Smooth muscle cell (in vitro differentiated cells): ENCODE results near the gene SMAD3. TPM values are rescaled to one million over a fixed set of nuclear protein-coding genes. Genes with fewer than 3 reads are reported as not detected.

Source experiments
- DNase-seq: peaks from one replicate; lab custom pipeline; 2025; ENCODE audit not compliant: unreplicated experiment; lab: John Stamatoyannopoulos, UW
- H2AFZ ChIP-seq: fragments of 200-600 bp; sonication (generic); 2 replicates; pipeline ENCODE4 v1.6.0; 2016; ENCODE audit warnings: antibody characterized with exemption, low read depth, mild to moderate bottlenecking
- H3F3A ChIP-seq: fragments of 200-600 bp; sonication (generic); 2 replicates; pipeline ENCODE4 v1.6.0; 2017; ENCODE audit warnings: antibody characterized with exemption, low read depth
- H3K27ac ChIP-seq: fragments of 200-600 bp; sonication (generic); 2 replicates; pipeline ENCODE4 v1.5.1; 2016; ENCODE audit warnings: low read depth, mild to moderate bottlenecking
- H3K27me3 ChIP-seq: fragments of 200-600 bp; sonication (generic); 2 replicates; pipeline ENCODE4 v1.6.1; 2016; ENCODE audit warnings: low read depth, mild to moderate bottlenecking
- H3K36me3 ChIP-seq: fragments of 200-600 bp; sonication (generic); 2 replicates; pipeline ENCODE4 v1.5.1; 2016; ENCODE audit warnings: low read depth
- H3K4me1 ChIP-seq: fragments of 200-600 bp; sonication (generic); 2 replicates; pipeline ENCODE4 v1.5.1; 2016; ENCODE audit warnings: low read depth
- H3K4me2 ChIP-seq: fragments of 200-600 bp; sonication (generic); 2 replicates; pipeline ENCODE4 v1.6.0; 2016; ENCODE audit warnings: mild to moderate bottlenecking
- H3K4me3 ChIP-seq: fragments of 200-600 bp; sonication (generic); 2 replicates; pipeline ENCODE4 v1.5.1; 2016; ENCODE audit warnings: mild to moderate bottlenecking
- H3K79me2 ChIP-seq: fragments of 200-600 bp; sonication (generic); 2 replicates; pipeline ENCODE4 v1.6.0; 2016; ENCODE audit warnings: low read depth, mild to moderate bottlenecking
- H3K9ac ChIP-seq: fragments of 200-600 bp; sonication (generic); 2 replicates; pipeline ENCODE4 v1.6.0; 2016; ENCODE audit warnings: low read depth
- H3K9me3 ChIP-seq: fragments of 200-600 bp; sonication (generic); replicated peaks from 2 replicates; pipeline ENCODE4 v1.5.1; 2016; ENCODE audit warnings: low read depth
- H4K20me1 ChIP-seq: fragments of 200-600 bp; sonication (generic); 2 replicates; pipeline ENCODE4 v1.6.0; 2016; ENCODE audit warnings: low read depth
- WGBS: methylation state at CpG from one replicate; pipeline ENCODE4 v1.1.7; 2016; ENCODE audit warnings: low lambda C conversion rate; 5-methylcytosine and 5-hydroxymethylcytosine counted together
- polyA plus RNA-seq: library from polyadenylated mRNA; unstranded; fragments of >200 nt; fragmentation: Nextera tagmentation; extraction: Ambion mirVana; gene quantifications from 2 replicates; pipeline ENCODE4 v1.2.1, GENCODE V29; 2016
- total RNA-seq: library from RNA; depleted of rRNA; stranded (reverse); fragments of >200 nt; gene quantifications from 2 replicates; pipeline ENCODE4 v1.2.3, GENCODE V29; 2014
- TF ChIP-seq, protein P1 (sequence below): fragments of 200-600 bp; sonication (generic); IDR thresholded peaks from 2 replicates; pipeline ENCODE4 v1.5.1; 2017; ENCODE audit warnings: borderline replicate concordance, mild to moderate bottlenecking, antibody characterized with exemption; ENCODE audit not compliant: insufficient read depth, poor library complexity, severe bottlenecking

Gene SMAD3
- total and polyA plus RNA-seq, 2 experiments from 2014 or later = 20.2 to 21.9 TPM

- no peak for DNase-seq
- no peaks in the 10 kb centered on the region for H3K9me3 ChIP-seq
- H3K4me2 ChIP-seq = no peak overlapping the region
- H3K36me3 ChIP-seq = no peaks in the 10 kb centered on the region
- H3K4me1 ChIP-seq = no peaks in the 10 kb centered on the region
- TF ChIP-seq, protein P1, sequence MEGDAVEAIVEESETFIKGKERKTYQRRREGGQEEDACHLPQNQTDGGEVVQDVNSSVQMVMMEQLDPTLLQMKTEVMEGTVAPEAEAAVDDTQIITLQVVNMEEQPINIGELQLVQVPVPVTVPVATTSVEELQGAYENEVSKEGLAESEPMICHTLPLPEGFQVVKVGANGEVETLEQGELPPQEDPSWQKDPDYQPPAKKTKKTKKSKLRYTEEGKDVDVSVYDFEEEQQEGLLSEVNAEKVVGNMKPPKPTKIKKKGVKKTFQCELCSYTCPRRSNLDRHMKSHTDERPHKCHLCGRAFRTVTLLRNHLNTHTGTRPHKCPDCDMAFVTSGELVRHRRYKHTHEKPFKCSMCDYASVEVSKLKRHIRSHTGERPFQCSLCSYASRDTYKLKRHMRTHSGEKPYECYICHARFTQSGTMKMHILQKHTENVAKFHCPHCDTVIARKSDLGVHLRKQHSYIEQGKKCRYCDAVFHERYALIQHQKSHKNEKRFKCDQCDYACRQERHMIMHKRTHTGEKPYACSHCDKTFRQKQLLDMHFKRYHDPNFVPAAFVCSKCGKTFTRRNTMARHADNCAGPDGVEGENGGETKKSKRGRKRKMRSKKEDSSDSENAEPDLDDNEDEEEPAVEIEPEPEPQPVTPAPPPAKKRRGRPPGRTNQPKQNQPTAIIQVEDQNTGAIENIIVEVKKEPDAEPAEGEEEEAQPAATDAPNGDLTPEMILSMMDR = no peak
- H3K27ac ChIP-seq = no peak overlapping the region
- no peak overlapping the region for H3K9ac ChIP-seq
- no peak overlapping the region for H3K4me3 ChIP-seq
- peaks cover 95% of the 10 kb centered on the region for H3K79me2 ChIP-seq
- no peaks in the 10 kb centered on the region for H3K27me3 ChIP-seq
- H2AFZ ChIP-seq = no peak overlapping the region
- 99% methylated on average over 3 of the region's 3 CpGs for WGBS
- H4K20me1 ChIP-seq = peaks cover 44% of the 10 kb centered on the region
- H3F3A ChIP-seq = no peaks in the 10 kb centered on the region
Measured at GRCh38 chr15:67156834-67157233, 91.4 kb downstream of the SMAD3 start.

DNA sequence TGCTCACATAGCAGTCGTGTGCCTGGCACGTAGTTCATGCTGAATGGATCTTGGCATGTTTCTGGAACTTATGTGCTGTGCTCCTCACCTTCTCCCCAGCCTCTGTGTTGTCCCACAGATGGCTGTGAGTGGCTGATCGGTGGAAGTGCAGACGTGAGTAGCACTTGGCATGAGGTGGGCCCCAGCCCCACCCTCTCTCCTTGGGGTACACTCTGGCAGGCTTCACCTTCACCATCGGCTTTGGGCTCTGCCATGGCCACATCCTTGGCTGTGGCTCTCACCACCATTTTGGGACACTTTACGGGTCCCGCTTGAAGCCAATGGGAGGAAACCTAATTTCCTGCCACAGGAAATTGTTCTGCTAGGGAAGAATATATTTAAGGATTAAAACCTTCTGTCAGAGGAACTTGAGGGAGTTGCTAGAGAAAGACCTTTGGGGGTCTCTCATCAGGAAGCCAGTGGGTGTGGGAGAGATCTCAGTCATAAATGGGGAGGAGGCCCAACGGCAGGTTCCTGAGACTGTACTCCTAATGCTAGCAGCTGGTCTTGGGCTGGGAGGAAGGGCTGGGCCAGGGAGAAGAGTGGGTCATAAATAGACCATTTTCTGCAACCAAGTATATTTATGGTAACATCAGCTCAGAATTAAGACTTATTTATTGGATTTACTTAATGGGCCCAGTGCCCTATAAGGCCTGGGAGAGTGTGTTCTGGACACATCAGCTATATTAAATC, 92.3 kb downstream of the SMAD3 start:
- no peaks in the 10 kb centered on the region for H3K27me3 ChIP-seq
- peaks cover 92% of the 10 kb centered on the region for H3K79me2 ChIP-seq
- H3K4me3 ChIP-seq = no peak overlapping the region
- H3K4me2 ChIP-seq = no peak overlapping the region
- WGBS = 95% methylated on average over 8 of the region's 8 CpGs
- H3K9me3 ChIP-seq = no peaks in the 10 kb centered on the region
- no peaks in the 10 kb centered on the region for H3F3A ChIP-seq
- no peak for DNase-seq
- peaks cover 52% of the 10 kb centered on the region for H4K20me1 ChIP-seq
- TF ChIP-seq, protein P1 = no peak
- no peaks in the 10 kb centered on the region for H3K4me1 ChIP-seq
- no peaks in the 10 kb centered on the region for H3K36me3 ChIP-seq
- H3K27ac ChIP-seq = no peak overlapping the region
- H3K9ac ChIP-seq = no peak overlapping the region
- no peak overlapping the region for H2AFZ ChIP-seq

GRCh38 chr15:67158367-67158766, 93.0 kb downstream of the SMAD3 start:
- peaks cover 59% of the 10 kb centered on the region for H4K20me1 ChIP-seq
- H2AFZ ChIP-seq = no peak overlapping the region
- no peaks in the 10 kb centered on the region for H3K4me1 ChIP-seq
- H3F3A ChIP-seq = no peaks in the 10 kb centered on the region
- DNase-seq = no peak
- no peak overlapping the region for H3K27ac ChIP-seq
- no peaks in the 10 kb centered on the region for H3K9me3 ChIP-seq
- WGBS = 97% methylated on average over 7 of the region's 7 CpGs
- no peak overlapping the region for H3K9ac ChIP-seq
- no peaks in the 10 kb centered on the region for H3K36me3 ChIP-seq
- TF ChIP-seq, protein P1 = no peak
- H3K79me2 ChIP-seq = peaks cover 94% of the 10 kb centered on the region
- H3K27me3 ChIP-seq = no peaks in the 10 kb centered on the region
- no peak overlapping the region for H3K4me2 ChIP-seq
- H3K4me3 ChIP-seq = no peak overlapping the region

GRCh38 chr15:67161412-67161811, 96.0 kb downstream of the SMAD3 start:
- TF ChIP-seq, protein P1 = no peak
- no peaks in the 10 kb centered on the region for H3F3A ChIP-seq
- no peak overlapping the region for H3K4me2 ChIP-seq
- peaks cover 75% of the 10 kb centered on the region for H3K79me2 ChIP-seq
- H3K4me1 ChIP-seq = peaks cover 6% of the 10 kb centered on the region
- H3K9ac ChIP-seq = no peak overlapping the region
- H3K36me3 ChIP-seq = no peaks in the 10 kb centered on the region
- peaks cover 73% of the 10 kb centered on the region for H4K20me1 ChIP-seq
- 96% methylated on average over 5 of the region's 5 CpGs for WGBS
- no peaks in the 10 kb centered on the region for H3K27me3 ChIP-seq
- no peak overlapping the region for H2AFZ ChIP-seq
- H3K27ac ChIP-seq = no peak overlapping the region
- no peak overlapping the region for H3K4me3 ChIP-seq
- no peak for DNase-seq
- no peaks in the 10 kb centered on the region for H3K9me3 ChIP-seq
